Gastroesophageal sphincter (tissue), 3 donors: ENCODE results near the gene MPRIP.

ENCODE experiments used
- CTCF ChIP-seq, 4 experiments: fragments of 200-600 bp in 2 of 4; fragments of 450-650 bp in 2 of 4; sonication (generic) in 1 of 4; IDR thresholded peaks; one replicate each; pipeline ENCODE4 v1.5.1; 2017 to 2019; ENCODE audit warnings: antibody characterized with exemption in 4 of 4, mild to moderate bottlenecking in 2 of 4, moderate library complexity in 2 of 4
- EP300 ChIP-seq: sonication (generic); formaldehyde crosslinking; IDR thresholded peaks from one replicate; pipeline ENCODE4 v1.6.1; 2017; ENCODE audit warnings: antibody characterized with exemption, mild to moderate bottlenecking
- POLR2A ChIP-seq, 2 donors: fragments of 450-650 bp; IDR thresholded peaks; one replicate each; pipeline ENCODE4 v1.6.1; 2017; ENCODE audit warnings: antibody characterized with exemption in 2 of 2, mild to moderate bottlenecking in 2 of 2, moderate library complexity in 1 of 2

GRCh38 chr17:17231621-17232302, 189.5 kb downstream of the MPRIP start:
- TF ChIP-seq CTCF (IDR thresholded peaks at IDR 0.05) (no peak), EP300 (no peak), POLR2A (IDR thresholded peaks at IDR 0.05) (no peak)
